Stimulated activated CD8-positive, alpha-beta memory T cell treated with anti-CD3 and anti-CD28 coated beads, Interleukin-15, amount 100 ng/mL, for 1 hour (primary cell): ENCODE results near the gene RBPJ.
"Not testable (repeated sequence)": the region's sequence is repeated elsewhere in the genome, so short reads cannot be mapped to it uniquely, and the experiment has no call there.

Source experiments
- DNase-seq: peaks from one replicate; pipeline ENCODE4 v3.0.0-alpha.2; 2020; ENCODE audit warnings: low read depth

RBPJ gene

DNA sequence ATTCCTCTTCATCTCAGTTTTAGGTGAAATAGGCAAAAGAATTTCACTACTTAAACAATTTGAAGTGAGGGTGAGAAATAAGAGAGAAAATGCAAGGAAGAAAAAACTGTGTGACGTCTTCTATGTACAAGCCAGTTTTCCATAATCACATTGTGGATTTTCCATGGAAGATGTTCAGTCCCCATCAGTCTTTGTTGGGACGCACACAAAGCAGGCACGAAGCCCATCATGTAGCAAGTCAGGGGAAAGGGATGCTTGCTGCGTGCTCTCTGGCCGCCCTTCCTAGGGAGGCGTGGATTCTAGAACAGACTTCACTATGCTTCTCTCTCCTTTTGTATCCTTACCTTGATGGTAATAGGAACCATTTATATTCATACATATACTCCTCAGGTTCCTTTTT is 54.7 kb downstream of the RBPJ start:
- no peak for DNase-seq

DNA sequence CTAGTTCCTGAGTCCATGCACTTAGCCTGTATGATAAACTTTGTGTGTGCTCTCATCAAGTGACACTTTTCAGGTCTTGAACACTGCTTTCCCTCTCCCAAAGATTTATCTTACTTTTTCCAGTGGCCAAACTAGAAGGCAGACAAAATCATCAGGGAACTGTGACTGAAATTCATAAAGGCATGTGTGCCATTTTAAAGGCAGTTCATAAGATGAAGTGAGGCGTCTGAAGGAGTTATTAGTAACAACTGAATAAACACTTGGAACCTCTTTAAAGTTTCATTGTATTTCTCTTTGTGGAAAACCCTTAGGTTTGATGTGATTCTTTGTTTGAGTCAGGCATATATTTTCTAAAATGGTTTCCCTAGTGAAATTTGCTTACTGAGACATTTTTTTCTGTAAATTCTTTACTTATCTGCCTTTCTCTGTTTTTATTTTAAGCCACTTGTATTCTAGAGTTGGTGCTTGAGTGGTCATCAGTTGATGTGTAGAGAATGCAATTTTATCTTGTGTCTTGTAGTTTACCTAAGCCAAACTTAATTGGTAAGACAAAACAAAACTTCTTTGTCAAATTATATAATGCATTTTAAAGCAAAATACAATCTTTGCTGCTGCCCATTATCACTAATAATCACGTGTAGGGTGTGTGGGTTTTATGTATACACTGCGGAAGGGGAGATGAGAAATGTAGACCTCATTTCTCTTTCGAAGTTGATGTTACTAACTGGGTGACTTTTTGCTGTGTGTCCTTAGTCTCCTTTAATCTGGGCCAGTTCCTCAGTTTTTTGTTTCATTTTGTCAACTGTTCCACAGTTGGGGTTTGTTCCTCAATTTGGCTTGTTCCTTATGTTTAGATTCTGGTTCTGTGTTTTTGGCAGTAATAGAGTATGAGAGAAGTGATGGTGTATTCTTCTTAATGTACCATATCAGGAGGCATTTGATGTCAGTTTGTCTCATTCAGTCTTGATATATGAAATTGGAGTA is 56.8 kb downstream of the RBPJ start:
- no peak for DNase-seq

DNA sequence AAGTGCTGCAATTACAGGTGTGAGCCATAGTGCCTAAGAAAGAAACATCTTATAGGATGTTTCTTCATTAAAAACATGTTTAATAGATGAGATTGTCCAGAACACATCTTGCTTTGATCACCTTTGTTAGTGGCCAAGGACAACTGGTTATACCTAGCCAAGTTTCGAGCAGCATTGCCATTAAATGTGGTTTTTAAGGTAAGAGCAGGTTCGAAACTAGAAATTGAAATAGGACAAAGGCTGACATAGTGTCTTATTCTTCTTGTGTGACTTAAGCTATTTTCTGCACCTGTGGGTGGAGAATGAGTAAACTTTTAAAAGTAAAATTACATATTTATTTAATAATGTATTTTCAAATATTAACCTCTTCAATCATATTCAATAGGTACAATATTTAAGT is 59.0 kb downstream of the RBPJ start:
- DNase-seq = no peak

DNA sequence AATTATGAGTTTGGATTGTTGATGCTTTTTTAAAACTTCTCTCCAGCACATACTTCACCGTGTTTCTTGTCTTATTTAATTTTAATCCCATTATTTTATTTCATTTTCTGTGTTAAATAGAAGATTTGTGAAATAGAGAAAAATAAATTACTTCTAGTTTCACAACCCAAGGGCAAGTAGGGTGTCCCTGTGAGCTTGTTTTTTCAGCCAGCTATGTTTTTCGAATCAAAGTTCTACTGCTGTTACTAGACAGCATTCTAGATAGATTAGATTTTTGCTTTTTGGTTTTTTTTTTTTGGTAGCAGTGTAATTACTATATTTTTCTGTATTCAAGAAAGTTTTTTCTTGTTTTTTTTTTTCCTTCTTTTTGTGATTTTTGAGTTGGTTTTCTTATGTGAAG is 59.9 kb downstream of the RBPJ start:
- DNase-seq = no peak

DNA sequence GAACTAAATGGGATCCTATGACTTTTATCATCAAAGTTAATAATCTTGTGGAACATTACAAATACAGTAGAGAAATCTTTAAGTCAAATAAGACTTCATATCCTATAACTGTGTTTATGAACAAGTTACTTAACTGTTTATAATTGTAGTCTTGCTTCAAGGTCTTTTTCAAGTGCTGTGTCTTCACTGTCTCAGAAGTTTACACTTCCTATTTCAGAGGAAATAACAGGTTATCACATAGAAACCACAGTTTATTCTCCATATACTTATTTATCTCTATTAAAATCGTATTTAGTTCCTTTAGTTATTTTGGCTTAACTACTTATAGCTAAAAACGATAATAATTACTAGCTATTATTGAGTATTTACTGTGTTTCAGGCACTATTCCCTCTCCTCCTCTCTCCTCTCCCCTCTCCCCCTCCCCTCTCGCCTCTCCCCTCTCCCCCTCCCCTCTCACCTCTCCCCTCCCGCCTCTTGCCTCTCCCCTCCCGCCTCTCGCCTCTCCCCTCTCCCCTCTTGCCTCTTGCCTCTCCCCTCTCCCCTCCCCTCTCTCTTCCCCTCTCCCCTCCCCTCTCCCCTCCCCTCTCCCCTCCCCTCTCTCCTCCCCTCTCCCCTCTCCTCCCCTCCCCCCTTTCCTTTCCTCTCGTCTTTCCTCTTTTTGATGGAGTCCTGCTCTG is 63.7 kb downstream of the RBPJ start:
- no peak for DNase-seq

DNA sequence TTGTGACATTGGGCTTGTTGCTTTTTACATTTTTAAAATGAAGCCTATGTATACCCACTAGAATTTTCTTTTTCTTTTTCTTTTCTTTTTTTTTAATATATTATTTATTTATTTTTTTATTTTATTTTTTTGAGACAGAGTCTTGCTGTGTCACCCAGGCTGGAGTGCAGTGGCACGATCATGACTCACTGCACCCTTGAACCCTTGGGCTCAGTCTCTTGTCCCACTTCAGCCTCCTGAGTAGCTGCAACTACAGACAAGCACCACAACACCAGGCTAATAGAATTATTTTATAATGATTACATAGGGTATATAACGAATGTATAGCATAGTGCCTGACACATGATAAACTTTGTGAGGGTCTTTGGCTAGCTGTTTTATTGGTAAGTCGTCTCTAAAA is 64.9 kb downstream of the RBPJ start:
- DNase-seq = no peak

DNA sequence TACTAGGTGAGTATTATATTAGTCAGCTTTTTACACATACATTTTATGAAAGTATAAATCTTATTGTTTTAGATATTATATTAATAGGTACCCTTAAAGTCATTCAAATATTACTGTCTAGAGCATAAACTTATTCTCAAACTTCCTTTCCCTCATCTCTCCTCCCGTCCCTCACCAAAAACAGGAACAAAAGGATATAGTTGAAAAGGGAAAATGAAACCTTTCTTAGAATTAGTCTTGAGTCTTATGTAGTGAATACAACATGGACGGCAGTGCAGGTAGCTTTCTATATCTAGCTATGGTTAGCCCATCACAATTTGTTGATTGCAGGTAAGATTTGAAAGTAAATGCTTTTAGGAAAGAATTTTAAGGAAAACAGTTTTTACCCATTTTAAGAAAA is 65.6 kb downstream of the RBPJ start:
- DNase-seq = no peak

DNA sequence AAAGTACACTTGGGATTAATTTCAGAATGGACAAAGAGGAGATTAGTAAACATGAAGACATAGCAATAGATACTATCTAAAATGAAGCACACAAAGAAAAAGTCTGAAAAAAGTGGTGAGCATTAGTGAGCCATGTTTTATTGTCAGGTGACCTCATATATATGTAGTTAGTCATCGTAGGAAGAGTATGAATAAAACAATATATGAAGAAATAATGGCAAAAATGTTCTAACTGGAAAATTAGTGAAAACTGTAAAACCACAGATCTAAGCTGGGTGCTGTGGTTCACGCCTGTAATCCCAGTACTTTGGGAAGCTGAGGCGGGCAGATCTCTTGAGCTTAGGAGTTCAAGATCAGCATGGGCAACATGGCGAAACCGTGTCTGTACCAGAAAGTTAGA is 67.9 kb downstream of the RBPJ start:
- DNase-seq = no peak

DNA sequence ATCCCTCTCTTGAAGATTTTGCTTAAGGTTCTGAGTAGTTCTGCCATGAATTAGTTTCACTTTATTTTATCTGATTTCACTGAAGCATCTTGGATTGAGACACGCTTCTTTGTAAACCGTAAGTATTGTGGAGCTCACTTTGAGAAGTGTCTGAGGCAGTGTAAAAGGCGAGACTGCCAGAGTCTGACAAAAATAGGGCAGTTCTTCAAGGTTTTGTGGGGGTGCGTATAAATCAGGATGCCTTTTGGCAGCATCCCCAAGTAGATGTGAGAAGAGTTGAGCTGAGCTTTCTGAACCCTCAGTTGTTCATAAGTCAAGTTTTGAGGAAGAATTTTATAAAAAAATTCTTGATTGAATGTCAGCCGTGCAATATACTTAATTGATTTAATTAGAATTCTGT is 76.3 kb downstream of the RBPJ start:
- no peak for DNase-seq

DNA sequence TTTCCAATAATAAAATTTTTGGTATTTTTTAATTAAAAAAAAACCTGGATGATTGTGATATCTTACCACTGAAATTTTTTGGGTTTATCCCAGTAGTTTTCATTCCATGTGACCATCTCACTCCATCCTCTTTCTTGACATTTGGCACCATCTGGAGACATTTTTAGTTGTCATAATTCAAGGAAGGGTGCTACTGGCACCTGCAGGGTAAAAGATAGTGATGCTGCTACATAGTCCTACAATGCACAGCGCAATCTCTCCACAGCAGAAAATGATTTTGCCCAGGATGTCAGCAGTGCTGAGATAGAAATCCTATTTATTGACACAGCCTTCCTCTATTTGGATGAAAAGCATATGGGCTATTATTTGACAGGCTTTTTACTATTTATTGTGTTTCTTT is 79.3 kb downstream of the RBPJ start:
- no peak for DNase-seq

DNA sequence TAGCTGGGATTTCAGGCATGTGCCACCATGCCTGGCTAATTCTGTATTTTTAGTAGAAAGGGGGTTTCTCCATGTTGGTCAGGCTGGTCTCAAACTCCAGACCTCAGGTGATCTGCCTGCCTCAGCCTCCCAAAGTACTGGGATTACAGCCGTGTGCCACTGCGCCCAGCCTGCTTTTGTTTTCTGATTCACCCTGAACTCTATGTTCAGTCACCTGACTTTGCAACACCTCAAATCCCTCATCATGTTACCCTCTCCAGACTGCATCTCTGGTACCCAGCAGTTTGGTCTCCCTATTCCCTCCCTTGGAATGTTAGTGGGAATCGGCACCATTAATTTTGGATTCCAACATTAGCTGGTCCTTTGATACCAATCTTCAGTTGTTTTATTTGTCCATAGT is 81.2 kb downstream of the RBPJ start:
- DNase-seq = not testable (repeated sequence)

DNA sequence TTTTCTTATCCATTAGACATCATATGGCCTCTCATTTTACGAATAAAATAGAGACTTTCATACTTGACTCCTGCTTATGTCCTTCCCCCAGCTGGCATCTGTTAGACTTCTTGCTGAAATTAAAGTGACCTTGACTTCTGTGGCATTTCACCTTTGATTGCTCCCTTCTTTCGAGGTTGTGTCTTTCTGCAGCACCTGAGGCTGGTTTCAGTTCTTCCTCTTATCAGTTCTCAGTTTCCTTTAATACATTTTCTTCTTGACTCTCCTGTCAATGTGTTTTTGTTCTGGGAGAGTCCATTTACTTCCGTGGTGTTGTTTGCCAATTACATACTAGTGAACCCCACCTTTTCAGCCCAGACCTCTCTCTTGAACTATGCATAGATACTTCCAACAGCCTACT is 81.6 kb downstream of the RBPJ start:
- DNase-seq = no peak

DNA sequence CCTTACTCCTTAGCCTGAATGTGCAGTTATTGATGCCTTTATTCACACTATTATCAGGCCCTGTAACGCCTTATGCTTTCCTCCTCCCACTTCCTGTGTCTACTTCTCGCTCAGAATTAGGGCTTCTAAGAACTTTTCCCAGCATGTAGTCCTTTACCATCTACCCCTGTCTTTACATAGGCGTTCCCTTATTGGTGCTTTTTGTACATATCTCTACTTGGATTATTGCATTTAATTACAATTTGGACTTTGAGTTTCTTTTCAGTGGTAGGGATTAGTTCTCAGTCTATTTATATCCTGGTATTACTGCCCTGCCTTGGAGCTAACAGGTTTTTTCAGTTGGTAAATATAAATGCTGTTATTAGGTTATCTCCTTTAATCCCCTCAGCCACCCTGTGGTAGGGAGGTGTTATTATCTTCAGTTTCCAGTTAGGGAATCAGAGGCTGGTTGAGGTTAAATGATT is 84.0 kb downstream of the RBPJ start:
- no peak for DNase-seq

DNA sequence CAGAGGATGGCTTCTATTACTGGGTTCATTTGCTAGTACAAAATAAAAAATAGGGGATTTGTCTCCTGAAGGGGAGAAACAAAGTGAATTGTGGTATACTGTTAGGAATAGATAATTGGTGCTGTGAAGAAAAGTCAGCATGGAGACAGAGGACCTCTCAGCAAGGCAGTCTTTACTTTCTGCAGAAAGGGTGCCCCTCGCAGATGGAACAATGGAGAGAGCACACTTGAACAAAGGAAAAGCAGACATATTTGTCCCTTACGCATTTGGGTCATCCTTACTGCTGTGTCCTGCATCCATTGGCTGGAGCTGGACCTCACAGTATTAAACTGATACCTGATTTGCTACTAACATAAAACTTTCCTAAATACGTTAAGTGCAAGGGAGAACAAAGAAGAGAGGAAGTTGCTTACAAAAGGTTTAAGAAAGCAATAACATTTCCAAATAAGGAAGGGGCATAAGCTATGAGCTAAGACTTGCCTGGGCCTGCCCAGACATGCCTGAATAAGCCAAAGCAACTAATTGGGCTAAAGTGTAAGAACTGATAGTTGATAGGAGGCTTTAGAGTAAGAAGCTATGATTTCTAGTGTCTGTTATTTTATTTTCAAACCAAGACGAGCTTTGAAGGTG is 85.6 kb downstream of the RBPJ start:
- DNase-seq = no peak

DNA sequence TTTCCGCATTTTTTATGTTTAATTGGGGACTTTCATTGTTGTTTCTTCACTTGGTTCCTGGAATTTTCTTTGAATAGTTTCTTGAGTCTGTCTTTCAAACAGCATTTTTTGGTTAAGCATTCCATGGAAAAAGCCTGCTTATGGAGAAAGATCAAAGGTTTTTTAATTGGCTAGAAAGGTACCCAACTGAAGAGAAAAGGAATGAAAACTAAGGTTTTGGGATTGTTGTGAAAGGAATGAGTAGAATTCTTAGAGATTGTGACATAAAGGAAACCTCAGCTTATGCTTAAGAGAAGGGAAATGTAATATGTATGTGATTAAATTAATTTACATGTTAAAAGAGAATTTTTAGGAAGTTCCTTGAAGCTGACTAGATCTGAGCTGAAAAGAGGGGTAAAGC is 86.7 kb downstream of the RBPJ start:
- DNase-seq = no peak

DNA sequence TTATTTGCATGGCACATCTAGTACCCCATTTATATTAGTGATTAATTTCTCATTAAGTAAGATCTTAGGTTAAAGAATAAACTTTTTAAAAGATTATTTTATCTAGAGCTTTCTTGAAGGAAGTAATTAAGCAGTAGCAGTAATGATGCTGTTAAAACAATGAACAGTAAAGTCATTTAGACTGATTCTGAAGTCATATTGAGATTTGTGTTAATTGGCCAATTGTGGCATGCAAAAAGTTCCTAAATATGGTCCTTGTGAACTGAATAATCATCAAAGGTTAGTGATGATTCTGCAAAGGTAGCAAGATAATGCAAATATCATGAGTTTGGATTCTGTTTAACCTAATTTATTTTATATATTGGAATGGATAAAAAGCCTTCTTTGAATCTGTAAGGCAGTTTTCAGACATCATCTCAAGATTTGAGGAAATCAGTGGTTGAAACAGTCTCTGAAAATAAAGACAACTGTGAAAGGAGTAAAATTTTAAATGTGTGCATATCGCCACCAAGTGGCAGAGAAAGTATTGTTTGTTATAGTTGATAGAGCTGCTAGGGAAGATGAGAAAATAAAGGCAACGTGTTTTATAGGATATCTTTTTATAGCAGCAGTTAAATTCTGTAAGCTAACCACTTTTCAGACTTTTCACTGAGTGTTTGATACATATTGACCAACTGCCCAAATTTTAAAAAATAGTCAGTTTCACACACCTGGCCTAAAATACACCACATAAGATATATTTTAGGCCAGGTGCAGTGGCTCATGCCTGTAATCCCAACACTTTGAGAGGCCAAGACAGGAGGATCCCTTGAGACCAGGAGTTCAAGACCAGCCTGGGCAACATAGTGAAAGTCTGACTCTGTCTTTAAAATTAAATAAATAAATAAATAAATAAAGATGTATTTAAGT is 89.8 kb downstream of the RBPJ start:
- no peak for DNase-seq

DNA sequence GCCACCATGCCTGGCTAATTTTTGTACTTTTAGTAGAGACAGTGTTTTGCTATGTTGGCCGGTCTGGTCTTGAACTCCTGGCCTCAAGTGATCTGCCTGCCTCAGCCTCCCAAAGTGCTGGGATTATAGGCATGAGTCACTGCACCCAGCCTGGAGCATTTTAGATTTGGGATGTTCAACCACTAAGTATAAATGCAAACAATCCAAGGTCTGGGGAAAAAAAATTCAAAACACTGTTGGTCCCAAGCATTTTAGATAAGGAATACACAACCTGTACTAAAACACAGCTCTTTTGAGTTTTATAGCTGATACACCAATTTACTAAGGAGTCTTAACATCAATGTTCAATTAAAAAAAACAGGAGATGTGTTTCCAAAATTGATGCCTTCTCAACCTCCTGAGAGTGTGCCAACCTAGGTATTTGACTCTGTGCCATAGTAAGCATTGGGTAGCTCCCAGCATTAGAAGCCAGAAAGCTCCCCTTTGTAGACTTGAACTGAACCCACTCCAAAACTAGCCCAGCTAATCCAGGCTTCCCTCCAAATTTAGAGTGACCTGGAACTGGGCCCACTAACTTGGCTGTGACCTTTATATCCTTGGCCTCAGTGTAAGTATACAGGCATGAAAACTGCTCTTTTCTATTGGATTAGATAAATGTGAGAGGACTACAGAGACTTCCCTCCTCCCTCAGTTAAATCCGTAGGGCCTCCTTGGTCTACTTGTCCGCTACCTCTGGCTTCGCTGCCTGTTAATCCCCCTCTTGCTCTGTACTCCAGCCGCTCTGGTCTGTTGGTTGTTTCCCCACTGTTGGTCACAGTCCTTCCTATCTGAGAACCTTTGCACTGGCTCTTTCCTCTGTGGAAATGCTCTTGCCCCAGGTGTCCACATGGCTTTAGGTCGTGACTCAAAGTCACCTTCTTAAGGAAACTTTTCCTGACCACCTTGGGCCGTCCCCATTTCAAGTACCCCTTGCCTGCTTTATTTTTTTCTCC is 91.9 kb downstream of the RBPJ start:
- DNase-seq = no peak

DNA sequence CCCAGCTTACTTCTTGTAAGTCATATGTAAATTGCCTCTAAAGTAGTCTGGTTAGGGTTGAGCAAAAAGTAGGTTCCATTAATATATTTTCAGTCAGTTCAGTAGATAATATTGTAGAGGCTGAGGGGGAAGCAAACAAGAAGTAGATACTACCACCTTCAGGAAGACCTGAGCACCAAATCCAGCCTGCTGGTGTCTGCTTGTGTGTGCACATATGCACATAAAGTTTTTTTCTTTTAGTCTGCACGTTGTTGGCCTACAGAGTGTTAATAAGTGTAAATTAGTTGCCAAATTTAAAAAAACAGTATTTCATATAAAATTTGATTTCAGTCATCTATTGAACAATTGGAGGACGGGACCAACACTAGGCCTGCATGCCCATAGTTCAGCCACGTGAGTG is 92.8 kb downstream of the RBPJ start:
- DNase-seq = no peak

DNA sequence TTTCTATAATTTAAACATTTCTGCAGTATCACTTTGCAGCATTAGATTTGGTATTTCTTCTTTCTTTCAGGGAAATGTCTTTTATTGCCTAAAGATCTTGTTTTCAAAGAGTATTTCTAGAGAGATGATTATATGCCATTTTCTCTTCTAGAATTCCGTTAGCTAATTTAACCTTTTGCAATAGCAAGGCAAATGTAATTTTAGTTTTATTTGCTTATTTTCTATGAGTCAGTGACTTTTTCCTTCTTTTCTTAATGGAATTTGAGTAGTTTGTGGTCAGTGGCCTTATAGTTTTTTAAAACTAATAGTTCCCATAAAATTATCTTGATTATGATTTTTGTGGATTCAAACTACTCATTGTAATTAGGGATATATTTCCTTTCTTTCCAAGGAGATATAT is 97.3 kb downstream of the RBPJ start:
- no peak for DNase-seq

DNA sequence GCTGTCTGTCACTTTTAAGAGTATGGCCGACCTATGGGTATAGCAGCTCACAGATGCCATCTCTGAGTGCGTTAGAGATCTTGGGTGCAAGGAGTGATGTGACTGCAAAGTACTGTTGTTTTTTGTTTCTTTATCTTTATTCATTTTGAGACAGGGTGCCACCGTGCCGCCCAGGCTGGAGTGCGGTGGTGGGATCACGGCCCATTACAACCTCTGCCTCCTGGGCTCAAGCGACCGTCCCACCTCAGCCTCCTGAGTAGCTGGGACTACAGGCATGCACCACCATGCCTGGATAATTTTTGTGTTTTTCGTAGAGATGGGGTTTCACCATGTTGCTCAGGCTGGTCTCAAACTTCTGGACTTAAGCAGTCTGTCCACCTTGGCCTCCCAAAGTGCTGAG is 98.0 kb downstream of the RBPJ start:
- no peak for DNase-seq

DNA sequence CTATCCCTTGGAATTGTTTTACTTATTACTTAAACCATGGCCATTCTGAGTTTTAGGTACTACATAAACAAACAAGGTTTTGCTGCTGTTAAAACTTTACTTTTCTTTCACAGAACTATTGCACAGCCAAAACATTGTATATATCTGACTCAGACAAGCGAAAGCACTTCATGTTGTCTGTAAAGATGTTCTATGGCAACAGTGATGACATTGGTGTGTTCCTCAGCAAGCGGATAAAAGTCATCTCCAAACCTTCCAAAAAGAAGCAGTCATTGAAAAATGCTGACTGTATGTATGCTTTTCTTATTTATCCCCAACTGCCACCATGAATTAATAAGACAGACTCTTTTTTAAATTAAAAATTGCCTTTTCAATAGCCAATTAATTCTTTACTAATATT is 99.6 kb downstream of the RBPJ start:
- DNase-seq = no peak
